ENCODE results near the gene SLC38A10.

DNA sequence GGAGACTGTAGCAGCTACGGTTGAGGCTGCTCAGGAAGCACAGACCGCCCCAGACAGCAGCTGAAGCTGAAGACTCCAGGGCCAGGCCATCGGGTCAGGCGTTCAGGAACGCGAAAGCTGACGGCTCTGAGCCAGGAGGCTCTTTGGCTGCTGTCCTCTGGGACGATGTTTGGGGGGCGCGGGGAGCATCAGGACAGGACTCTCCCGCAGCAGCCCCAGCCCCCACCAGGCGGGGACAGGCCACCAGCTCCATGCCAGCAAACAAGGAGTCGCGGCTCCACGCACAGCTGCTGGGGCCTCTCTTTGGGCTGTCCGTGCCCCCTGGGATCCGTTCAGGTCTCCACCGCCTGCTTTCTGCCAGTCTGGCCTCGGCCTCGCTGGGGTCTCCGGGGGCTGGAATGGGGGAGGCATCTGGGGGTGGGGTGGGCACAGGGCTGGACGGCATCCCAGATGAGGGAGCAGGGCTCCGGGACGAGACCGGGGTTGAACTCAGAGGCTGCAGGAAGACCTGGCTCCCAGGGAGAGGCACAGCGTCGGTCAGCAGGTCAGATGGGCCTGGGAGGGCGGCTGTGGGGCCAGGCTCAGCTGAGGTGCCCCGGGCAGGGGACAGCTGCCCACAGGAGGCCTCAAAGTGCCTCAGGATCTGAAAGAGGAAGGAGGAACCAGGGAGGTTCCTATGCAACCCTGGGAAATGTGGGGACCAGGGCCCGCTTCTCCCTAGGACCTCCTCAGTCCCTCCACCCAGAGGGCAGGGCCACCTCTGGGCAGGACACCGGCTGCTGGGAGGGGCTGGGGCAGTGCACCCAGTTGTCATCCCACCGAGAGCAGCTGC, 66.1 kb downstream of the SLC38A10 start:
- TF ChIP-seq, protein P1, sequence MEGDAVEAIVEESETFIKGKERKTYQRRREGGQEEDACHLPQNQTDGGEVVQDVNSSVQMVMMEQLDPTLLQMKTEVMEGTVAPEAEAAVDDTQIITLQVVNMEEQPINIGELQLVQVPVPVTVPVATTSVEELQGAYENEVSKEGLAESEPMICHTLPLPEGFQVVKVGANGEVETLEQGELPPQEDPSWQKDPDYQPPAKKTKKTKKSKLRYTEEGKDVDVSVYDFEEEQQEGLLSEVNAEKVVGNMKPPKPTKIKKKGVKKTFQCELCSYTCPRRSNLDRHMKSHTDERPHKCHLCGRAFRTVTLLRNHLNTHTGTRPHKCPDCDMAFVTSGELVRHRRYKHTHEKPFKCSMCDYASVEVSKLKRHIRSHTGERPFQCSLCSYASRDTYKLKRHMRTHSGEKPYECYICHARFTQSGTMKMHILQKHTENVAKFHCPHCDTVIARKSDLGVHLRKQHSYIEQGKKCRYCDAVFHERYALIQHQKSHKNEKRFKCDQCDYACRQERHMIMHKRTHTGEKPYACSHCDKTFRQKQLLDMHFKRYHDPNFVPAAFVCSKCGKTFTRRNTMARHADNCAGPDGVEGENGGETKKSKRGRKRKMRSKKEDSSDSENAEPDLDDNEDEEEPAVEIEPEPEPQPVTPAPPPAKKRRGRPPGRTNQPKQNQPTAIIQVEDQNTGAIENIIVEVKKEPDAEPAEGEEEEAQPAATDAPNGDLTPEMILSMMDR (IDR thresholded peaks at IDR 0.05) = no peak
- TF ChIP-seq POLR2A (IDR thresholded peaks at IDR 0.05) = no peak
